SU-DHL-6 (cell line): ENCODE measurements around the gene FAM184B.

Experiments used
- CTCF ChIP-seq: fragments of 200-600 bp; sonication (generic); IDR thresholded peaks from one replicate; pipeline ENCODE4 v1.5.1; 2017; ENCODE audit warnings: antibody characterized with exemption, mild to moderate bottlenecking, low read length, moderate library complexity; ENCODE audit not compliant: insufficient read depth, poor library complexity, severe bottlenecking
- EZH2phosphoT487 ChIP-seq: fragments of 200-600 bp; sonication (generic), shearing (Covaris generic); conservative IDR thresholded peaks from 2 replicates; pipeline ENCODE4 v1.6.1; 2018; ENCODE audit warnings: mild to moderate bottlenecking, antibody characterized with exemption, low read length, moderate library complexity, mixed read lengths

GRCh38 chr4:17690135-17690534 is 91.3 kb downstream of the FAM184B start:
- TF ChIP-seq CTCF (no peak), EZH2phosphoT487 (no peak)
